ENCODE data around the gene STK38. TPM values are rescaled to one million over a fixed set of nuclear protein-coding genes. Genes with fewer than 3 reads are reported as not detected.

STK38 gene
- total RNA-seq = 27.8 TPM
- long read RNA-seq, transcript STK38-201 (14 exons, 3,576 nt) = major isoform, 21 of 84 reads
- long read RNA-seq, partial matches to known transcripts = 6 of 84 reads
- long read RNA-seq, other reads (novel, unspliced or antisense) = 57 of 84 reads

DNA sequence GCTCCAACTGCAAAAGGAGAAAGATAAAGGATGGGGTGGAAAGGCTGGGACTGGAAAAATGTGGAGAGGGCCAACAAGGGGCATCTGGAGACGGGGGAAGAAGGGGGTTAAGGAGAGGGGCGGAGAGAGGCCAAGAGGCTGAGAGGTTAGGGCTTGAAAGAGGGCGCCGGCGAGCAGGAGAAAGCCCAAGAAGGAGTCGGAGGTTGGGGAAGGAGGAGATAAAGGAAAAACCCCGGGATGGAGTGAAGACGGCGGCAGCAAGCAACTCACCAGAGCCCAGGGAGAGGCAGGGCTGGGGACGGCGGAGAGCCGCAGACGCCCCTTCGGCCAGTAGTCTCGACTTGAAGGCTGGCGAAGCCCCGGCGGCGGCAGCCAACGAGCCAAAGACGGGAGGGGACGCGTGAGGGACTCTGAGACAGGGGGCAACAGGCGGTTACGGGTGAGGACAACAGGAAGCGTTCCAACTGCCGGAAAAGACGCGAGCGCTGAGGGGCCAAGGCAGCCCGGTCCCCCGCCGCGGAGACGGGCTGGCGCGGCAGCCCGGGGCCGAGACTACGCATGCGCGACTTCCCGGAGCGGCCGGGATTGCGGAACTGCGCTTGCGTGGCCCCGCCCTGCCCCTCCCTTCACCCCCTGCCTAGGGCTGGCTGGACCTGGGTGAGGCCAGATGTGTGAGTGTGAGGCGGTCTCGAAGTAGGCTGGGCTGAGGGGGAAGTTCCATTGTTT is at the start of gene STK38:
STK38 (minus strand) TSS at position 560 of the 726 bp plus-strand sequence. CDS start 7,277 bp downstream, outside the sequence.
- H3K36me3 ChIP-seq = no peaks in the 10 kb centered on the region
- H3K4me3 ChIP-seq = peak within 1 kb of the TSS; percentile 95
- peak; percentile 96 for DNase-seq
- no peaks in the 10 kb centered on the region for H3K27me3 ChIP-seq
- TF ChIP-seq, protein P1, sequence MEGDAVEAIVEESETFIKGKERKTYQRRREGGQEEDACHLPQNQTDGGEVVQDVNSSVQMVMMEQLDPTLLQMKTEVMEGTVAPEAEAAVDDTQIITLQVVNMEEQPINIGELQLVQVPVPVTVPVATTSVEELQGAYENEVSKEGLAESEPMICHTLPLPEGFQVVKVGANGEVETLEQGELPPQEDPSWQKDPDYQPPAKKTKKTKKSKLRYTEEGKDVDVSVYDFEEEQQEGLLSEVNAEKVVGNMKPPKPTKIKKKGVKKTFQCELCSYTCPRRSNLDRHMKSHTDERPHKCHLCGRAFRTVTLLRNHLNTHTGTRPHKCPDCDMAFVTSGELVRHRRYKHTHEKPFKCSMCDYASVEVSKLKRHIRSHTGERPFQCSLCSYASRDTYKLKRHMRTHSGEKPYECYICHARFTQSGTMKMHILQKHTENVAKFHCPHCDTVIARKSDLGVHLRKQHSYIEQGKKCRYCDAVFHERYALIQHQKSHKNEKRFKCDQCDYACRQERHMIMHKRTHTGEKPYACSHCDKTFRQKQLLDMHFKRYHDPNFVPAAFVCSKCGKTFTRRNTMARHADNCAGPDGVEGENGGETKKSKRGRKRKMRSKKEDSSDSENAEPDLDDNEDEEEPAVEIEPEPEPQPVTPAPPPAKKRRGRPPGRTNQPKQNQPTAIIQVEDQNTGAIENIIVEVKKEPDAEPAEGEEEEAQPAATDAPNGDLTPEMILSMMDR (IDR thresholded peaks at IDR 0.05) = no peak
- peak within 1 kb of the TSS; percentile 95 for H3K27ac ChIP-seq
- peak; percentile 98 for ATAC-seq
- H3K9me3 ChIP-seq = no peaks in the 10 kb centered on the region
- intact Hi-C loops (cut with DNase I) = no loop called here
- peaks cover 23% of the 10 kb centered on the region for H3K4me1 ChIP-seq

DNA sequence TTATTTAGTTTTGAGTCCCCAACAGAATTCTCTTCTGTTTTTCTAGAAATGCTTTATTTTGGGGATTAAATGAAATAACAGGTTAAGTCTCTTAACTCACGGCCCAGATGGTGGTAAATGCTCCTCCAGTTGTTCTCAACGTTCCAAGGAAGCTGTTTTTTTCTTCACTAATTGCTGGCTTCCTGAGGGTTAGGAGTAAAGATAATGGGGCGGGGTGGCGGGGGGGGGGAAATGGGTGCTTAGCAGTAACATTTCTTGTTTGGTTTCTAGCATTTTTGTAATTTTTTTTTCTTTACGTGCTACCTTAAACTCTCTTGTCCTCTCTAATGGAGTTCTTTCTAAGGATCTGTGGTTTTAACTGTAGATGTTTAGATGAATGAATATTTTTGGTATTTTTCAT is 49.1 kb upstream of the STK38 start:
- H3K36me3 ChIP-seq = peaks cover 49% of the 10 kb centered on the region
- intact Hi-C loops (cut with DNase I) = no loop called here
- H3K9me3 ChIP-seq = no peaks in the 10 kb centered on the region
- H3K4me1 ChIP-seq = peaks cover 44% of the 10 kb centered on the region
- no peaks in the 10 kb centered on the region for H3K27me3 ChIP-seq
- TF ChIP-seq, protein P1 (IDR thresholded peaks at IDR 0.05) = no peak
- no peak for ATAC-seq
- peak overlapping the region; percentile 100 for H3K27ac ChIP-seq
- H3K4me3 ChIP-seq = peak overlapping the region; percentile 99
- DNase-seq = no peak

- Histone ChIP-seq H3K36me3 (peaks cover 36% of the 10 kb centered on the region), H3K4me3 (peak overlapping the region; percentile 99), H3K27me3 (no peaks in the 10 kb centered on the region), H3K27ac (peak overlapping the region; percentile 100), H3K4me1 (peaks cover 31% of the 10 kb centered on the region), H3K9me3 (no peaks in the 10 kb centered on the region)
- TF ChIP-seq, protein P1 (IDR thresholded peaks at IDR 0.05) = no peak
- DNase-seq = no peak
- intact Hi-C loops (cut with DNase I) = no loop called here
- ATAC-seq = peak; percentile 38
These were observed 47.8 kb upstream of the STK38 start for GRCh38 chr6:36594816-36595643.

GRCh38 chr6:36594029-36594815 is 46.9 kb upstream of the STK38 start, which contains the start of gene SRSF3:
SRSF3 (plus strand) TSS chr6:36594362; CDS start chr6:36596763, 2,401 bp downstream.
- DNase-seq = peak; percentile 98
- H3K9me3 ChIP-seq = no peaks in the 10 kb centered on the region
- intact Hi-C loops (cut with DNase I) = no loop called here
- H3K36me3 ChIP-seq = peaks cover 28% of the 10 kb centered on the region
- no peaks in the 10 kb centered on the region for H3K27me3 ChIP-seq
- peaks cover 23% of the 10 kb centered on the region for H3K4me1 ChIP-seq
- H3K4me3 ChIP-seq = peak within 1 kb of the TSS; percentile 99
- peak; percentile 99 for ATAC-seq
- H3K27ac ChIP-seq = peak within 1 kb of the TSS; percentile 100
- TF ChIP-seq, protein P1 (IDR thresholded peaks at IDR 0.05) = peak; percentile 52

- Histone ChIP-seq H3K27ac (peak overlapping the region; percentile 100), H3K36me3 (peaks cover 22% of the 10 kb centered on the region), H3K4me3 (peak overlapping the region; percentile 99), H3K27me3 (no peaks in the 10 kb centered on the region), H3K4me1 (peaks cover 16% of the 10 kb centered on the region), H3K9me3 (no peaks in the 10 kb centered on the region)
- DNase-seq (peak; percentile 79), ATAC-seq (peak; percentile 37)
- TF ChIP-seq, protein P1 (IDR thresholded peaks at IDR 0.05) = no peak
- intact Hi-C loops (cut with DNase I) = no loop called here
These were observed 46.3 kb upstream of the STK38 start for GRCh38 chr6:36593569-36594028.
